Measurements from ENCODE around the gene YES1. TPM values are rescaled to one million over a fixed set of nuclear protein-coding genes. Genes with fewer than 3 reads are reported as not detected.
"Not testable (repeated sequence)": the region's sequence is repeated elsewhere in the genome, so short reads cannot be mapped to it uniquely, and the experiment has no call there.

Gene YES1
- total and polyA plus RNA-seq, 8 donors: 36.9 to 69.9 (median 61.3) TPM

- H3K4me1 ChIP-seq: peaks cover 0 to 44% of the 10 kb centered on the region in 2 donors
- intact Hi-C loops (cut with DNase I): no loop called here
Observed at GRCh38 chr18:811182-811891, 705 bp downstream of the YES1 start.

GRCh38 chr18:809985-810642, 1.9 kb downstream of the YES1 start:
- Histone ChIP-seq H3K27ac (no peak overlapping the region), H3K27me3 (peaks cover 0 to 87% of the 10 kb centered on the region in 2 donors), H3K4me3 (peak overlapping the region; percentile 51 to 69), H3K4me1 (peaks cover 4 to 56% of the 10 kb centered on the region in 2 donors), H3K36me3 (no peaks in the 10 kb centered on the region), H3K9me3 (no peaks in the 10 kb centered on the region)
- ATAC-seq (no peak), DNase-seq (no peak)
- intact Hi-C loops (cut with DNase I): no loop called here
- TF ChIP-seq, protein P1, sequence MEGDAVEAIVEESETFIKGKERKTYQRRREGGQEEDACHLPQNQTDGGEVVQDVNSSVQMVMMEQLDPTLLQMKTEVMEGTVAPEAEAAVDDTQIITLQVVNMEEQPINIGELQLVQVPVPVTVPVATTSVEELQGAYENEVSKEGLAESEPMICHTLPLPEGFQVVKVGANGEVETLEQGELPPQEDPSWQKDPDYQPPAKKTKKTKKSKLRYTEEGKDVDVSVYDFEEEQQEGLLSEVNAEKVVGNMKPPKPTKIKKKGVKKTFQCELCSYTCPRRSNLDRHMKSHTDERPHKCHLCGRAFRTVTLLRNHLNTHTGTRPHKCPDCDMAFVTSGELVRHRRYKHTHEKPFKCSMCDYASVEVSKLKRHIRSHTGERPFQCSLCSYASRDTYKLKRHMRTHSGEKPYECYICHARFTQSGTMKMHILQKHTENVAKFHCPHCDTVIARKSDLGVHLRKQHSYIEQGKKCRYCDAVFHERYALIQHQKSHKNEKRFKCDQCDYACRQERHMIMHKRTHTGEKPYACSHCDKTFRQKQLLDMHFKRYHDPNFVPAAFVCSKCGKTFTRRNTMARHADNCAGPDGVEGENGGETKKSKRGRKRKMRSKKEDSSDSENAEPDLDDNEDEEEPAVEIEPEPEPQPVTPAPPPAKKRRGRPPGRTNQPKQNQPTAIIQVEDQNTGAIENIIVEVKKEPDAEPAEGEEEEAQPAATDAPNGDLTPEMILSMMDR (IDR thresholded peaks at IDR 0.05): no peak

More at GRCh38 chr18:811182-811891, 705 bp downstream of the YES1 start:
- Histone ChIP-seq H3K9me3 (no peaks in the 10 kb centered on the region), H3K36me3 (no peaks in the 10 kb centered on the region), H3K27ac (peak overlapping the region; percentile 90 to 94), H3K4me3 (peak overlapping the region; percentile 51 to 69), H3K27me3 (peaks cover 0 to 87% of the 10 kb centered on the region in 2 donors)
- peak; percentile 1 for ATAC-seq
- DNase-seq: no peak
- TF ChIP-seq, protein P1 (IDR thresholded peaks at IDR 0.05): no peak

- H3K36me3 ChIP-seq; H3K9me3 ChIP-seq; H3K4me3 ChIP-seq; H3K27ac ChIP-seq; intact Hi-C loops (cut with DNase I); DNase-seq; ATAC-seq: not testable (repeated sequence)
- Histone ChIP-seq H3K4me1 (peaks cover 4 to 56% of the 10 kb centered on the region in 2 donors), H3K27me3 (peaks cover 0 to 87% of the 10 kb centered on the region in 2 donors)
Observed at GRCh38 chr18:809228-809627, 2.8 kb downstream of the YES1 start.

- peaks cover 0 to 91% of the 10 kb centered on the region in 2 donors for H3K27me3 ChIP-seq
- TF ChIP-seq, protein P1 (IDR thresholded peaks at IDR 0.05): no peak
- peak overlapping the region in 1 of 2 donors; percentile 25 for H3K27ac ChIP-seq
- H3K4me1 ChIP-seq: peaks cover 4 to 49% of the 10 kb centered on the region in 2 donors
- H3K36me3 ChIP-seq: no peaks in the 10 kb centered on the region
- DNase-seq (no peak), ATAC-seq (no peak)
- no peaks in the 10 kb centered on the region for H3K9me3 ChIP-seq
- no peak overlapping the region for H3K4me3 ChIP-seq
- intact Hi-C loops (cut with DNase I): no loop called here
Observed at GRCh38 chr18:808502-808901, 3.5 kb downstream of the YES1 start.

DNA sequence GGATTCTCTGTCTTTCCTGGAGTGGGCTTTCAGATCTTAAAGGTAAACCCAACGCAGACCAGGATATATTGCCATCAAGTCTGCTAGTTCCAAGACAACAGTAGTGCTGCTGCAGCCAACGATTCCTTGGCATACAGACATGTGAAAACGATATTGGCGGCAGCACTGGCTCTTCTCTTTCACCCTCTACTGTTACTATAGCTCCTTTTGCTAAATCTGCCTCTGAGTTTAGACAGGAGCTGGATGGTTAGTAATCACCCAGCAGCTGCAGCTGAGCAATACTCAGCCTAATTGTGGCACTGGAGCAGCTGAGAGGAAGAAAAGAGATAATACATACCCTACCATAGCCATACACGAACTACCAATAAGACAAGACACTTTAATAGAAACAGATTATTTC, 4.0 kb downstream of the YES1 start:
- Histone ChIP-seq H3K36me3 (no peaks in the 10 kb centered on the region), H3K27me3 (peaks cover 0 to 95% of the 10 kb centered on the region in 2 donors), H3K4me3 (no peak overlapping the region), H3K9me3 (no peaks in the 10 kb centered on the region), H3K27ac (peak overlapping the region in 1 of 2 donors; percentile 25), H3K4me1 (peaks cover 4 to 45% of the 10 kb centered on the region in 2 donors)
- DNase-seq (no peak), ATAC-seq (no peak)
- intact Hi-C loops (cut with DNase I): no loop called here
- TF ChIP-seq, protein P1 (IDR thresholded peaks at IDR 0.05): no peak

All from left lung (tissue), 10 donors.